GM10266 (cell line): ENCODE data around the gene PRR18.

Source experiments
- DNase-seq: peaks from one replicate; pipeline ENCODE4 v3.0.0; 2012; ENCODE audit errors: extremely low spot score
- TF ChIP-seq, protein P1 (sequence below): IDR thresholded peaks from 2 replicates; pipeline ENCODE4 v1.5.1; 2012; ENCODE audit warnings: mild to moderate bottlenecking, low read depth; ENCODE audit not compliant: control insufficient read depth, insufficient read depth; ENCODE audit errors: missing control alignments

PRR18 gene

DNA sequence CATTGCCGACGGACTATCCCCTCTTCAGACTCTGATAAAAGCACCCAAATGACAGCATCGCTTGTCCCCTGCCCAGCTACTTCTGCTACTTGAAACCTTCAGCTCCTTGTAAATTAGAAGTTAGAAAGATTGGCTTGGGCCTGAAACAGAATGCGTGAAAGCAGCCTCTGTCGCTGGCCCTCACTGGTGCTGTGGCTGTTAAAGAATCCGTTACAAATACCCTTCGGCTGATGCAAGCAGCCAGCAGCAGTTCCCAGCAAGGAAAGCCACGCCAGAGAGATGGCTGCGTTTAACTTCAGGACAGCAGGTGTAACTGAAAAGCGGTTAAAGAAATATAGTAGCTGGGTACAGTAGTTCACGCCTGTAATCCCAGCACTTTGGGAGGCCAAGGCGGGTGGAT is 2.4 kb upstream of the PRR18 start:
- TF ChIP-seq, protein P1, sequence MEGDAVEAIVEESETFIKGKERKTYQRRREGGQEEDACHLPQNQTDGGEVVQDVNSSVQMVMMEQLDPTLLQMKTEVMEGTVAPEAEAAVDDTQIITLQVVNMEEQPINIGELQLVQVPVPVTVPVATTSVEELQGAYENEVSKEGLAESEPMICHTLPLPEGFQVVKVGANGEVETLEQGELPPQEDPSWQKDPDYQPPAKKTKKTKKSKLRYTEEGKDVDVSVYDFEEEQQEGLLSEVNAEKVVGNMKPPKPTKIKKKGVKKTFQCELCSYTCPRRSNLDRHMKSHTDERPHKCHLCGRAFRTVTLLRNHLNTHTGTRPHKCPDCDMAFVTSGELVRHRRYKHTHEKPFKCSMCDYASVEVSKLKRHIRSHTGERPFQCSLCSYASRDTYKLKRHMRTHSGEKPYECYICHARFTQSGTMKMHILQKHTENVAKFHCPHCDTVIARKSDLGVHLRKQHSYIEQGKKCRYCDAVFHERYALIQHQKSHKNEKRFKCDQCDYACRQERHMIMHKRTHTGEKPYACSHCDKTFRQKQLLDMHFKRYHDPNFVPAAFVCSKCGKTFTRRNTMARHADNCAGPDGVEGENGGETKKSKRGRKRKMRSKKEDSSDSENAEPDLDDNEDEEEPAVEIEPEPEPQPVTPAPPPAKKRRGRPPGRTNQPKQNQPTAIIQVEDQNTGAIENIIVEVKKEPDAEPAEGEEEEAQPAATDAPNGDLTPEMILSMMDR = no peak
- DNase-seq = no peak

DNA sequence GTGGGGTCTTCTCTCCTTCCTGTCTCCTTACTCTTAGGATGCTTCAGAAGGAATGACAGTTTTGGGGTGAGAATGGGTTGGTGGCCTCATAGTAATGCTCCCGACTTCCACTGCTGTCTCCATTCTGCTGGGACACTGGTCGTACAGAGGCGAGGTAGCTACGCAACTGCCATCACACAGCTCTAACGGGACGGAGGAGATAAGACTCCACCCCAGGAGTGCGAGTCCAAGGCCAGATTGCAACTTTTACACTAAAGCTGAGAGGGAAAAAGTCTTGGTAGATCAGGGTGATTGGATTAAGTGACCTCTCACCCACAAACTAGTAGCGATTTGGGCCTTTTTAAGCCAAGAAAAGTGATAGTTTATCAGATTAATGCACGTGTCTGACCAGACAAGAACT is 1.8 kb upstream of the PRR18 start:
- TF ChIP-seq, protein P1 = no peak
- no peak for DNase-seq

DNA sequence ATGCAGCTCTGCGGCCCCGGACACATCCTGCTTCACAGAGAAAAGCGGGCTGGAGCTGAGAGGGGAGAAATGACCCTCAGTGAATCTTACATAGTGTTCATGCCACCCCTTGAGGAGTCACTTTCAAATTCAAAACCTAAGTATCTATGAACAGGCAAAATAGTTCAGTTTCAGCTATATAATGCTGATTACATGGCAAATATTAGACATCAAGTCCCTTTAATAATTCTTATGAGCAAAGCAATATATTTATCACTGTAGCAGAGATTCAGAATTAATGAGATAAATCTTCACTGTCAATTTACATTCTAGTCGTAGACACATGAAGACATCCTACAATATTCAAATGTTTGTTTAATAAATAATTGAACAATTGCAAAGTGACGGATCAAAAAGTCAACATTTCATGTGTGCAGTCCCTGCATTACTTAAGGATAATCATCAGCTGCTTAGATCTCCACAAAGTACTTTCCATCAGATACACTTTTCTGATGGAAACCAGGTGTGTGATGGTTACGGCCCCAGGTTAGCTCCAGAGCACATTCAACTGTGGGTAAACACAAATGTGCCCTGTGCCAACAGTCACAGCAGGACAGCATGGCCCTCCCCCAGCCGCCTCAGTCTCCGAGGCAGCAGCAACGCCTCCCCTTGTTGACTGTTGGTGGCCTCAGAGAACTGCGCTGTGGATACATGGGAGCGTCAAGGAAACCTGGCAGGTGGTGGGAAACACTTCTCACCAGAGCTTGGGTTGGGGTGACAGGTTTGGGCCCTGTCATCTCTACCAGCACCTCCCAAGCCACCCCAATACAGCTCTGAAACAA is 787 bp upstream of the PRR18 start:
- TF ChIP-seq, protein P1 = no peak
- DNase-seq = no peak

DNA sequence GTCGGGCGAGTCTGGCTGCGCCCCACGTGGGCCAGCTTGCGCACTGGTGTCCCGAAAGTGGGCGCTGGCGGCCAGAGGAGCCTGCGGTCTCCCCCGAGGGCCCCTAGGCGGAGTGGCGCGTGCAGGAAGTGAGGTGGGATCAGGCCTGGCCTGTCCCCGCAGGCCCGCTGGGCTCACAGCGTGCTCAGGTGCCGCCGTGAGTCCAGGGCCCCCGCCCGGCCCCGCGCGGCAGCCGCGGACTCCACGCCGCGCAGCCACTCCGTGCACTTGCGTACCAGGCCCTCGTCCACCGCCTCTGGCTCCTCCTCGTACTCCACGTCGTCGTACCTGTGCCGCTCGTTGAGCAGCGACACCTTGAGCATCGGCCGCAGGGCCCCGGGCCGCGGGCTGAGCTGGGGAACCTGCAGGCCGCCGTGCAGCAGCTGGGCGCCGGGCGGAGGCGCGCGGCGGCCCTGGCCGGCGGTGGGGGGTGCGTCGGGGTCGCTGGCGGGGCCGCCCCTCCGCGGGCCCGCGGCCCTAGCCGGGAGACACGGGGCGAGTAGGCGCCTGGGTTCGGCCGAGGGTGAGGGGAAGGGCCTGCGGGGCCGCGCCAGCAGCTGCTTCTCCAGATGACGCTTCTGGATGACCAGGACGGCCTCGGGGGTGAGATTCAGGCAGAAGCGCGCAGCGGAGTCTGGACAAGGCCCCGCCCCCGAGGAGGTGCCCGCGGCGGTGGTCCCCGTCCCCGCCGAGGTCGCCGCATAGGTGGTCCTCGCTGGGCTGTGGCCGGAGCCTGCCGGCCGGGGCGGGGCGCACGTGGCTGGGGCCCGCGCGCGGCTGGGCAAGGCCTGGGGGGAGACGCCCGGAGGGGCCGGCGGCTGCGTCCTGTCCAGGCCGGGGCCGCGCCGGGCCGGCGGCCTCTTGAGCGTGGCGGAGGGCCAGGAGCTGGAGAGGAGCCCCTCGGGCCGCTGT is 835 bp downstream of the PRR18 start:
- TF ChIP-seq, protein P1 = no peak
- peak; percentile 65 for DNase-seq

DNA sequence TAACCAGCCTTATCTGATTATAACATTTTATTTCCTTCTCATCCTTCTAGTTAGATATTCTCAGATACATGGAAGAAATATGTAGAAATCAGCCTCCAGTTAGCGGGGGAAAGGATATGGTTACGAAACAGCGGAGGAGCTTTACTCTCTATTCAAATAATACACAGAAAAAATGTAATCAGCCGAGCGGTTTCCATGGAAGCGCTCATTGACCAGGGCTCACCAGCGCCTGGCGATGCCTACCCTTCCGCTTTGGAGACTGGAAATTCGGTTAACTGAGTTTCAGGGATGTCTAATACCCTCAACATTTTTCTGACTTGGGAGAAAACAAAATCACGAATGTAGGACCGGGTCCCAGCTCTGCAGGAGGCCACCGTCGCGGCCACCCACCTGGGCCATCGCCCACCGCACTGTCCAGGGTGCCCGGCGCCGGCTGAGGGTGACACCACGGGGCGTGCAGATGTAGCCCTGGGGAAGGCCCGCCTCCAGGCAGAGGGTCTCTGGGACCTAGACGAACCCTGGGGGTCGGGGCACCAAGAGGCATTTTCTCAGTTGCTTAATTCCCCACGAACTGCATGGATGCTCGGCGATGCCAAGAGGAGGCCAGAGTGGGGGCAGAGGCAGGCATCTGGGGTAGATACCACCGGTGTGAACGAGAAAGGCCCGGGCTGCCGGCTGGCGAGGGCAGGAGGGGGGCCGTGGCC is 1.7 kb downstream of the PRR18 start:
- TF ChIP-seq, protein P1 = no peak

GRCh38 chr6:166305562-166306117 is 2.6 kb downstream of the PRR18 start:
- TF ChIP-seq, protein P1 = no peak
- no peak for DNase-seq

More for the DNA sequence above, 1.7 kb downstream of the PRR18 start:
- no peak for DNase-seq
